IMR-90 (cell line): ENCODE measurements around the gene TLCD1. TPM values are rescaled to one million over a fixed set of nuclear protein-coding genes. Genes with fewer than 3 reads are reported as not detected.
A peak's percentile ranks its signal among the peaks of the same experiment; 100 is the strongest.

Experiments
- ATAC-seq: fragments of 200-7000 bp; cut with Tn5 transposase; 2 replicates; pipeline ENCODE4 v1.9.1; 2020; ENCODE audit warnings: low read depth, mild to moderate bottlenecking, moderate library complexity
- BruUV-seq: library from RNA; stranded (reverse); fragments of 400-500 nt; replicated peaks from 2 replicates; lab custom pipeline; 2021; lab: Mats Ljungman, UMichigan
- CTCF ChIA-PET: fragments of 300-600 bp; formaldehyde crosslinking; extraction: SDS; loops from one replicate; lab custom pipeline; 2021; ENCODE audit warnings: antibody characterized with exemption; lab: Yijun Ruan, JAX
- POLR2A ChIA-PET: fragments of 300-600 bp; sonication (Branson Sonifier 250); formaldehyde crosslinking; loops from one replicate; lab custom pipeline; 2022; ENCODE audit warnings: antibody characterized with exemption; ENCODE audit not compliant: unreplicated experiment; lab: Charles Lee
- DNase-seq: peaks from one replicate; pipeline ENCODE4 v3.0.0; 2013
- H2AFZ ChIP-seq: replicated peaks from 2 replicates; pipeline ENCODE3; 2013; ENCODE audit warnings: low read length, mild to moderate bottlenecking; ENCODE audit not compliant: poor library complexity
- H2AK5ac ChIP-seq: 2 replicates; pipeline ENCODE4 v1.6.1; 2013; ENCODE audit warnings: low read depth, low read length, inconsistent platforms
- H2AK9ac ChIP-seq: replicated peaks from 2 replicates; pipeline ENCODE3; 2013; ENCODE audit warnings: mild to moderate bottlenecking, low read depth, low read length, moderate library complexity; ENCODE audit not compliant: poor library complexity
- H2BK120ac ChIP-seq: 2 replicates; pipeline ENCODE4 v1.6.1; 2013; ENCODE audit warnings: low read depth, low read length, inconsistent platforms
- H2BK15ac ChIP-seq: 3 replicates; pipeline ENCODE4 v1.6.1; 2013; ENCODE audit warnings: low read depth, low read length, inconsistent platforms
- H2BK20ac ChIP-seq: 2 replicates; pipeline ENCODE4 v1.6.1; 2013; ENCODE audit warnings: low read depth, mild to moderate bottlenecking, inconsistent platforms, low read length, moderate library complexity
- H2BK5ac ChIP-seq: 2 replicates; pipeline ENCODE4 v1.6.1; 2013; ENCODE audit warnings: mild to moderate bottlenecking, low read depth, low read length, inconsistent platforms; ENCODE audit not compliant: poor library complexity, severe bottlenecking
- H3K14ac ChIP-seq: replicated peaks from 2 replicates; pipeline ENCODE4 v1.6.1; 2013; ENCODE audit warnings: low read depth, low read length, inconsistent platforms
- H3K18ac ChIP-seq: 2 replicates; pipeline ENCODE4 v1.6.1; 2013; ENCODE audit warnings: low read depth, low read length, control low read depth
- H3K23ac ChIP-seq: 2 replicates; pipeline ENCODE4 v1.6.1; 2013; ENCODE audit warnings: low read depth, low read length, inconsistent platforms
- H3K27ac ChIP-seq: 2 replicates; pipeline ENCODE4 v1.5.1; 2013; ENCODE audit warnings: mild to moderate bottlenecking, control low read depth, low read length; ENCODE audit not compliant: insufficient read depth
- H3K27me3 ChIP-seq: 2 replicates; pipeline ENCODE4 v1.6.1; 2013; ENCODE audit warnings: low read length; ENCODE audit not compliant: control insufficient read depth, insufficient read depth
- H3K36me3 ChIP-seq: 2 replicates; pipeline ENCODE4 v1.6.1; 2013; ENCODE audit warnings: low read length, mixed read lengths; ENCODE audit not compliant: control insufficient read depth, insufficient read depth
- H3K4ac ChIP-seq: 2 replicates; pipeline ENCODE4 v1.6.1; 2013; ENCODE audit warnings: low read depth, low read length, inconsistent platforms
- H3K4me1 ChIP-seq: 2 replicates; pipeline ENCODE4 v1.6.1; 2013; ENCODE audit warnings: low read length, mixed read lengths; ENCODE audit not compliant: control insufficient read depth, insufficient read depth
- H3K4me2 ChIP-seq: 2 replicates; pipeline ENCODE4 v1.6.1; 2013; ENCODE audit warnings: low read depth, mild to moderate bottlenecking, control low read depth, low read length, moderate library complexity
- H3K4me3 ChIP-seq: 2 replicates; pipeline ENCODE4 v1.5.1; 2013; ENCODE audit warnings: low read depth, mild to moderate bottlenecking, control low read depth, low read length, moderate library complexity; ENCODE audit not compliant: insufficient read depth
- H3K56ac ChIP-seq: 2 replicates; pipeline ENCODE4 v1.6.1; 2013; ENCODE audit warnings: low read length, inconsistent platforms; ENCODE audit not compliant: insufficient read depth; ENCODE audit errors: extremely low read depth
- H3K79me1 ChIP-seq, 2 experiments: 2 replicates each; pipeline ENCODE4 v1.6.1; 2013; ENCODE audit warnings: low read length in 2 of 2, inconsistent platforms in 1 of 2, low read depth in 1 of 2
- H3K9ac ChIP-seq: 2 replicates; pipeline ENCODE4 v1.6.1; 2013; ENCODE audit warnings: low read depth, low read length, control low read depth
- H3K9me1 ChIP-seq: 2 replicates; pipeline ENCODE4 v1.6.1; 2013; ENCODE audit warnings: low read length, inconsistent platforms; ENCODE audit not compliant: insufficient read depth
- H3K9me3 ChIP-seq: 2 replicates; pipeline ENCODE4 v1.6.1; 2013; ENCODE audit warnings: low read length; ENCODE audit not compliant: control insufficient read depth, insufficient read depth
- H4K20me1 ChIP-seq: 2 replicates; pipeline ENCODE4 v1.6.1; 2013; ENCODE audit warnings: low read length, inconsistent platforms; ENCODE audit not compliant: insufficient read depth
- H4K5ac ChIP-seq: 2 replicates; pipeline ENCODE4 v1.6.1; 2013; ENCODE audit warnings: mild to moderate bottlenecking, low read depth, low read length, control low read depth
- H4K8ac ChIP-seq, 2 experiments: 2 replicates each; pipeline ENCODE4 v1.6.1; 2013; ENCODE audit warnings: low read depth in 2 of 2, low read length in 2 of 2, control low read depth in 1 of 2, inconsistent platforms in 1 of 2
- H4K91ac ChIP-seq: 2 replicates; pipeline ENCODE4 v1.6.1; 2013; ENCODE audit warnings: low read depth, low read length, inconsistent platforms; ENCODE audit not compliant: insufficient read depth
- BHLHE40 ChIP-seq: fragments of 150-350 bp; IDR thresholded peaks from 2 replicates; pipeline ENCODE4 v1.6.1; 2016; ENCODE audit warnings: mild to moderate bottlenecking, low read depth, low read length
- CEBPB ChIP-seq: IDR thresholded peaks from 2 replicates; pipeline ENCODE4 v1.6.1; 2012; ENCODE audit warnings: low read depth, low read length, improper control_type of control experiment
- CHD1 ChIP-seq: IDR thresholded peaks from 2 replicates; pipeline ENCODE4 v1.6.1; 2012; ENCODE audit warnings: low read depth, low read length, improper control_type of control experiment
- CTCF ChIP-seq: conservative IDR thresholded peaks from 2 replicates; pipeline ENCODE4 v1.5.1; 2012; ENCODE audit warnings: mild to moderate bottlenecking, low read depth, low read length, improper control_type of control experiment
- ELK1 ChIP-seq: fragments of 150-350 bp; IDR thresholded peaks from 2 replicates; pipeline ENCODE4 v1.6.1; 2016; ENCODE audit warnings: low read depth, mild to moderate bottlenecking, low read length, moderate library complexity, borderline replicate concordance
- FOS ChIP-seq: fragments of 150-350 bp; IDR thresholded peaks from 2 replicates; pipeline ENCODE4 v1.6.1; 2016; ENCODE audit warnings: low read depth, low read length
- MAFK ChIP-seq: IDR thresholded peaks from 2 replicates; pipeline ENCODE4 v1.6.1; 2012; ENCODE audit warnings: low read depth, low read length, improper control_type of control experiment
- MXI1 ChIP-seq: IDR thresholded peaks from 2 replicates; pipeline ENCODE4 v1.6.1; 2012; ENCODE audit warnings: low read depth, mild to moderate bottlenecking, low read length, moderate library complexity, borderline replicate concordance
- NFE2L2 ChIP-seq: fragments of 150-350 bp; IDR thresholded peaks from 2 replicates; pipeline ENCODE4 v1.6.1; 2016; ENCODE audit warnings: low read depth, mild to moderate bottlenecking, low read length
- POLR2A ChIP-seq: IDR thresholded peaks from 2 replicates; pipeline ENCODE4 v1.6.1; 2012; ENCODE audit warnings: mild to moderate bottlenecking, low read depth, low read length
- RAD21 ChIP-seq: IDR thresholded peaks from 2 replicates; pipeline ENCODE4 v1.6.1; 2012; ENCODE audit warnings: low read length, improper control_type of control experiment
- RCOR1 ChIP-seq: IDR thresholded peaks from 2 replicates; pipeline ENCODE4 v1.6.1; 2012; ENCODE audit warnings: mild to moderate bottlenecking, low read length, improper control_type of control experiment; ENCODE audit not compliant: insufficient replicate concordance
- RFX5 ChIP-seq: IDR thresholded peaks from 2 replicates; pipeline ENCODE4 v1.8.0; 2012; ENCODE audit warnings: low read depth, mild to moderate bottlenecking, low read length, moderate library complexity
- SMC3 ChIP-seq: fragments of 150-350 bp; IDR thresholded peaks from 2 replicates; pipeline ENCODE4 v1.6.1; 2016; ENCODE audit warnings: low read depth, mild to moderate bottlenecking, antibody characterized with exemption, low read length, moderate library complexity
- USF2 ChIP-seq: fragments of 150-350 bp; IDR thresholded peaks from 2 replicates; pipeline ENCODE4 v1.6.1; 2017; ENCODE audit warnings: mild to moderate bottlenecking, antibody characterized with exemption, low read length, low read depth
- WGBS, 2 experiments: methylation state at CpG; one replicate each; pipeline versions ENCODE4 v1.1.5 to v1.1.7; 2013; ENCODE audit warnings: missing lambda C conversion rate in 2 of 2; ENCODE audit not compliant: insufficient read length in 1 of 2; ENCODE audit errors: extremely low coverage in 2 of 2; 5-methylcytosine and 5-hydroxymethylcytosine counted together
- dilution Hi-C: fragments of 300-500 bp; cut with HindIII; formaldehyde crosslinking; loops from one replicate; pipeline ENCODE4 v1.14.3; 2018; ENCODE audit warnings: low sequenced_read_pairs; ENCODE audit not compliant: unreplicated experiment
- in situ Hi-C: fragments of 300-500 bp; cut with MboI; formaldehyde crosslinking; loops from 3 replicates; pipeline ENCODE4 v1.14.3; 2019; ENCODE audit warnings: low sequenced_read_pairs, inconsistent platforms, mixed read lengths
- intact Hi-C: fragments of 100-400 bp; cut with micrococcal nuclease; formaldehyde crosslinking; loops from 2 replicates; pipeline ENCODE4 v1.10.0; 2022
- polyA plus RNA-seq, 3 experiments: library from polyadenylated mRNA; depleted of rRNA; stranded (reverse); fragments of >200 nt; gene quantifications; 2 replicates each; pipeline ENCODE4 v1.2.3, GENCODE V29; 2012; ENCODE audit warnings: low replicate concordance in 1 of 3
- total RNA-seq: library from RNA; depleted of rRNA; stranded (reverse); fragments of >200 nt; gene quantifications from 2 replicates; pipeline ENCODE4 v1.2.3, GENCODE V29; 2012

The TLCD1 gene
- total and polyA plus RNA-seq, 2 of the 4 experiments (the other 2 are of a cell fraction), result 3.6 to 9.3 TPM

- no peak overlapping the region for H3K27ac ChIP-seq
- no peak overlapping the region for H3K18ac ChIP-seq
- H2AK5ac ChIP-seq, result no peak overlapping the region
- H3K4me3 ChIP-seq, result no peak overlapping the region
- H3K56ac ChIP-seq, result no peak overlapping the region
- no peak overlapping the region for H4K5ac ChIP-seq
- 0 out of 2 replicates have a peak, but pooled peaks cover 6% of the 10 kb centered on the region for H3K9me1 ChIP-seq
- DNase-seq (no peak), ATAC-seq (no peak)
- H2BK20ac ChIP-seq, result no peak overlapping the region
- no TSS peak for BruUV-seq
- H3K9me3 ChIP-seq, result no peaks in the 10 kb centered on the region
- H3K36me3 ChIP-seq, result peaks cover 36% of the 10 kb centered on the region
- H3K4me1 ChIP-seq, result peaks cover 19% of the 10 kb centered on the region
- peaks cover 13 to 51% of the 10 kb centered on the region in 2 experiments; a peak in 3 of 4 replicates for H3K79me1 ChIP-seq
- 83% methylated on average over 3 of the region's 7 CpGs; no CpG with 5 or more reads in 1 of the 2 experiments for WGBS, 2 experiments
- peak overlapping the region in 1 of 2 experiments; percentile 19; a peak in 1 of 4 replicates for H4K8ac ChIP-seq
- no peak overlapping the region for H3K9ac ChIP-seq
- in situ Hi-C loops, result no loop called here
- no peak overlapping the region for H2AK9ac ChIP-seq
- intact Hi-C loops, result no loop called here
- peak overlapping the region; percentile 43 for H3K23ac ChIP-seq
- H2BK5ac ChIP-seq, result no peak overlapping the region
- H2AFZ ChIP-seq, result no peak overlapping the region
- no peak overlapping the region for H3K4me2 ChIP-seq
- no peak overlapping the region for H2BK120ac ChIP-seq
- no peaks in the 10 kb centered on the region for H3K27me3 ChIP-seq
- dilution Hi-C loops, result no loop called here
- CTCF ChIA-PET, result no interaction called here
- POLR2A ChIA-PET, result interaction anchor here (0.6 kb wide), 1 partner anchor 247 kb away, joined by 3 read pairs; no protein-coding TSS in a partner anchor
- H3K14ac ChIP-seq, result no peak overlapping the region
- H3K4ac ChIP-seq, result no peak overlapping the region
- H2BK15ac ChIP-seq, result no peak overlapping the region
- H4K91ac ChIP-seq, result no peak overlapping the region
- H4K20me1 ChIP-seq, result peaks cover 45% of the 10 kb centered on the region
- TF ChIP-seq CHD1 (no peak), FOS (no peak), RFX5 (no peak), POLR2A (no peak), CEBPB (no peak), USF2 (no peak), MAFK (no peak), RCOR1 (no peak), RAD21 (no peak), CTCF (no peak), ELK1 (no peak), NFE2L2 (no peak), SMC3 (no peak), BHLHE40 (no peak), MXI1 (no peak)
Measured at GRCh38 chr17:28722417-28723158, 3.4 kb downstream of the TLCD1 start.
